ENCODE measurements around the gene WBP11. TPM values are rescaled to one million over a fixed set of nuclear protein-coding genes. Genes with fewer than 3 reads are reported as not detected.

WBP11 gene
- total and polyA plus RNA-seq, 2 of the 13 experiments (the other 11 are each of a cell fraction or from before 2014, with no cell fraction given), result 7.6 to 31.0 TPM

DNA sequence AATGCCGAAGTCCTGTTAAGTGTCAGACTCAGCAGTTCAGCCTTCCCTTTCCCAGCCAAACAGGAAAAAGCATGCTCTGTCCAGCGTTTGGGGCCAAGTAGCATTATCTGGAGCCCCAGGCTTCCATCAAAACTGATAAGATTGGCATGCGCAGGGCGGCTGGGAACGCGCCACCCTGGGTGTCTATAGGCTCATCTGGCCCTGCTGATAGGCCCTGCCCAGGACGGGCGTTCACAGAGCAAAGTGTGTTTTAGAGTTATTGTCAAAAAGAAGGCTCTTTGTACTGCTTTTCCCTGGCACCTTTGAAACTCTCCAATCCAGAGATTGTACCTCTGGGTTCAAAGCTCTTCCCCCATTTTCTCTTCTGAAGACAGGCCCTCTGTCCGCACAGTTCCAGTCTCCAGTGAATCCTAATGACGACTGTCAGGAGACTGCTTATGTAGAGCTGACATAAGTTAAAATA lies 40.2 kb upstream of the WBP11 start, which contains the start of gene ART4 (continued):
- TF ChIP-seq PPARG (CRISPR knock-in tag; conservative IDR thresholded peaks at IDR 0.05) (0 out of 2 replicates have a peak, but pooled peaks have one; percentile 40), ZNF20 (CRISPR knock-in tag; IDR thresholded peaks at IDR 0.05) (no peak)
- TF ChIP-seq, protein P1, sequence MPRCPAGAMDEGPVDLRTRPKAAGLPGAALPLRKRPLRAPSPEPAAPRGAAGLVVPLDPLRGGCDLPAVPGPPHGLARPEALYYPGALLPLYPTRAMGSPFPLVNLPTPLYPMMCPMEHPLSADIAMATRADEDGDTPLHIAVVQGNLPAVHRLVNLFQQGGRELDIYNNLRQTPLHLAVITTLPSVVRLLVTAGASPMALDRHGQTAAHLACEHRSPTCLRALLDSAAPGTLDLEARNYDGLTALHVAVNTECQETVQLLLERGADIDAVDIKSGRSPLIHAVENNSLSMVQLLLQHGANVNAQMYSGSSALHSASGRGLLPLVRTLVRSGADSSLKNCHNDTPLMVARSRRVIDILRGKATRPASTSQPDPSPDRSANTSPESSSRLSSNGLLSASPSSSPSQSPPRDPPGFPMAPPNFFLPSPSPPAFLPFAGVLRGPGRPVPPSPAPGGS (CRISPR knock-in tag; IDR thresholded peaks at IDR 0.05), result no peak

DNA sequence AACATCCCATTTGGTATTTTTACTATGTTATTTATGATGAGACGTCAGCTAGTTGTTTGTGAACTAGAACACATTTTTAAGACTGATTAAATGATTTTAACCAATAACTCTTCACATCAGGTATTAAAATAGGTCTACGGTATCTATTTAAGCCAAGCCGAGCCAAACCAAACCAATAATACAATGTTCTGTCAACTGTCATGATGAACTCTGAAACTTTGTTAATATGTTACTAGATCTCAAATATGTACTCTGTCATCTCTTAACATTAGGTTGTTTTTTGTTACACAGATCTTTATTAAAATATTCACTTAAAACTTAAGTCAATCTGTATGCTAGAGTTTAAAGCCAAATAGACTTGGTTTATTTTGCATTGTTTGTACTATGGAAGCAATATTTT lies 39.0 kb upstream of the WBP11 start:
- peak overlapping the region; percentile 86 for H3K27ac ChIP-seq (ENCODE audit: extremely low read length, insufficient read depth, low read length)
- no TSS peak for BruUV-seq (replicated peaks)
- FAIRE-seq, result peak; percentile 60
- TF ChIP-seq RAD21 (CRISPR knock-in tag; IDR thresholded peaks at IDR 0.05) (no peak), DMAP1 (CRISPR knock-in tag; IDR thresholded peaks at IDR 0.05) (0 out of 2 replicates have a peak, but pooled peaks have one; percentile 4), ZNF329 (CRISPR knock-in tag; IDR thresholded peaks at IDR 0.05; ENCODE audit: low read depth) (no peak), ZFYVE20 (CRISPR knock-in tag; IDR thresholded peaks at IDR 0.05; ENCODE audit: borderline replicate concordance, low read depth) (no peak), ZNF549 (CRISPR knock-in tag; IDR thresholded peaks at IDR 0.05) (no peak), ZNF124 (CRISPR knock-in tag; IDR thresholded peaks at IDR 0.05) (no peak), NR1H2 (CRISPR knock-in tag; IDR thresholded peaks at IDR 0.05; ENCODE audit: borderline replicate concordance, low read depth) (no peak), MTF2 (CRISPR knock-in tag; IDR thresholded peaks at IDR 0.05; ENCODE audit: borderline replicate concordance) (no peak), CHD2 (IDR thresholded peaks at IDR 0.05; ENCODE audit: low read depth, low read length) (no peak)
- TF ChIP-seq, protein P2, sequence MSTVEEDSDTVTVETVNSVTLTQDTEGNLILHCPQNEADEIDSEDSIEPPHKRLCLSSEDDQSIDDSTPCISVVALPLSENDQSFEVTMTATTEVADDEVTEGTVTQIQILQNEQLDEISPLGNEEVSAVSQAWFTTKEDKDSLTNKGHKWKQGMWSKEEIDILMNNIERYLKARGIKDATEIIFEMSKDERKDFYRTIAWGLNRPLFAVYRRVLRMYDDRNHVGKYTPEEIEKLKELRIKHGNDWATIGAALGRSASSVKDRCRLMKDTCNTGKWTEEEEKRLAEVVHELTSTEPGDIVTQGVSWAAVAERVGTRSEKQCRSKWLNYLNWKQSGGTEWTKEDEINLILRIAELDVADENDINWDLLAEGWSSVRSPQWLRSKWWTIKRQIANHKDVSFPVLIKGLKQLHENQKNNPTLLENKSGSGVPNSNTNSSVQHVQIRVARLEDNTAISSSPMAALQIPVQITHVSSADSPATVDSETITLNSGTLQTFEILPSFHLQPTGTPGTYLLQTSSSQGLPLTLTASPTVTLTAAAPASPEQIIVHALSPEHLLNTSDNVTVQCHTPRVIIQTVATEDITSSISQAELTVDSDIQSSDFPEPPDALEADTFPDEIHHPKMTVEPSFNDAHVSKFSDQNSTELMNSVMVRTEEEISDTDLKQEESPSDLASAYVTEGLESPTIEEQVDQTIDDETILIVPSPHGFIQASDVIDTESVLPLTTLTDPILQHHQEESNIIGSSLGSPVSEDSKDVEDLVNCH (CRISPR knock-in tag; IDR thresholded peaks at IDR 0.05), result no peak
- TF ChIP-seq, protein P3, sequence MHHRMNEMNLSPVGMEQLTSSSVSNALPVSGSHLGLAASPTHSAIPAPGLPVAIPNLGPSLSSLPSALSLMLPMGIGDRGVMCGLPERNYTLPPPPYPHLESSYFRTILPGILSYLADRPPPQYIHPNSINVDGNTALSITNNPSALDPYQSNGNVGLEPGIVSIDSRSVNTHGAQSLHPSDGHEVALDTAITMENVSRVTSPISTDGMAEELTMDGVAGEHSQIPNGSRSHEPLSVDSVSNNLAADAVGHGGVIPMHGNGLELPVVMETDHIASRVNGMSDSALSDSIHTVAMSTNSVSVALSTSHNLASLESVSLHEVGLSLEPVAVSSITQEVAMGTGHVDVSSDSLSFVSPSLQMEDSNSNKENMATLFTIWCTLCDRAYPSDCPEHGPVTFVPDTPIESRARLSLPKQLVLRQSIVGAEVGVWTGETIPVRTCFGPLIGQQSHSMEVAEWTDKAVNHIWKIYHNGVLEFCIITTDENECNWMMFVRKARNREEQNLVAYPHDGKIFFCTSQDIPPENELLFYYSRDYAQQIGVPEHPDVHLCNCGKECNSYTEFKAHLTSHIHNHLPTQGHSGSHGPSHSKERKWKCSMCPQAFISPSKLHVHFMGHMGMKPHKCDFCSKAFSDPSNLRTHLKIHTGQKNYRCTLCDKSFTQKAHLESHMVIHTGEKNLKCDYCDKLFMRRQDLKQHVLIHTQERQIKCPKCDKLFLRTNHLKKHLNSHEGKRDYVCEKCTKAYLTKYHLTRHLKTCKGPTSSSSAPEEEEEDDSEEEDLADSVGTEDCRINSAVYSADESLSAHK (CRISPR knock-in tag; IDR thresholded peaks at IDR 0.05; ENCODE audit: borderline replicate concordance), result no peak
- TF ChIP-seq, protein P4, sequence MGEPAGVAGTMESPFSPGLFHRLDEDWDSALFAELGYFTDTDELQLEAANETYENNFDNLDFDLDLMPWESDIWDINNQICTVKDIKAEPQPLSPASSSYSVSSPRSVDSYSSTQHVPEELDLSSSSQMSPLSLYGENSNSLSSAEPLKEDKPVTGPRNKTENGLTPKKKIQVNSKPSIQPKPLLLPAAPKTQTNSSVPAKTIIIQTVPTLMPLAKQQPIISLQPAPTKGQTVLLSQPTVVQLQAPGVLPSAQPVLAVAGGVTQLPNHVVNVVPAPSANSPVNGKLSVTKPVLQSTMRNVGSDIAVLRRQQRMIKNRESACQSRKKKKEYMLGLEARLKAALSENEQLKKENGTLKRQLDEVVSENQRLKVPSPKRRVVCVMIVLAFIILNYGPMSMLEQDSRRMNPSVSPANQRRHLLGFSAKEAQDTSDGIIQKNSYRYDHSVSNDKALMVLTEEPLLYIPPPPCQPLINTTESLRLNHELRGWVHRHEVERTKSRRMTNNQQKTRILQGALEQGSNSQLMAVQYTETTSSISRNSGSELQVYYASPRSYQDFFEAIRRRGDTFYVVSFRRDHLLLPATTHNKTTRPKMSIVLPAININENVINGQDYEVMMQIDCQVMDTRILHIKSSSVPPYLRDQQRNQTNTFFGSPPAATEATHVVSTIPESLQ (CRISPR knock-in tag; conservative IDR thresholded peaks at IDR 0.05), result no peak

More for the DNA sequence above, 39.0 kb upstream of the WBP11 start:
- Histone ChIP-seq H4K20me1 (ENCODE audit: insufficient read depth, low read length) (no peaks in the 10 kb centered on the region), H3K9me3 (ENCODE audit: low read length) (no peaks in the 10 kb centered on the region), H2AFZ (ENCODE audit: low read length) (no peak overlapping the region), H3K36me3 (replicated peaks in 1 of 2; ENCODE audit: control insufficient read depth in 1 of 2, insufficient read depth in 2 of 2, low read length in 2 of 2) (peaks cover 0 to 16% of the 10 kb centered on the region in 2 experiments; a peak in 2 of 5 replicates), H3K4me3 (replicated peaks in 1 of 3; ENCODE audit: insufficient read depth in 1 of 3, low read depth in 2 of 3, low read length in 3 of 3) (peak overlapping the region; percentile 73 to 86 (median 73)), H3K4me1 (ENCODE audit: insufficient read depth, low read length) (peaks cover 70% of the 10 kb centered on the region), H3K9ac (ENCODE audit: insufficient read depth, low read depth, low read length) (peak overlapping the region; percentile 77), H3K79me2 (ENCODE audit: insufficient read depth, low read length) (peaks cover 33% of the 10 kb centered on the region), H3K27me3 (ENCODE audit: control insufficient read depth in 1 of 2, insufficient read depth in 2 of 2, low read length in 2 of 2) (no peaks in the 10 kb centered on the region; a peak in 1 of 5 replicates), H3K4me2 (ENCODE audit: low read depth, low read length) (peak overlapping the region; percentile 98)
- CTCF ChIA-PET (ENCODE audit: low intra/inter-chr PET ratio, low total read pairs), result interaction anchor here (0.7 kb wide), 1 partner anchor 153 kb away, joined by 3 read pairs; no protein-coding TSS in a partner anchor
- in situ Hi-C loops (cut with HindIII; ENCODE audit: extremely low pct_ligation_motif_present, low pct_unique_long_range_greater_than_20kb), result loop anchor here (5.0 kb wide), 1 partner anchor 155 kb away; no protein-coding TSS in a partner anchor
- ATAC-seq (peak; percentile 58), DNase-seq (ENCODE audit: low spot score) (peak; percentile 36)
- intact Hi-C loops (cut with micrococcal nuclease; ENCODE audit: unreplicated experiment), result loop anchor here (2.0 kb wide), 2 partner anchors 40 to 72 kb away; partner anchors contain the start of genes C12orf60 and WBP11
- POLR2A ChIA-PET, result interaction anchor here (1.7 kb wide), 1 partner anchor 39 kb away, joined by 16 read pairs; the partner anchor contains the start of genes C12orf60 and WBP11
- 2% methylated on average over 3 of the region's 3 CpGs for WGBS (ENCODE audit: low lambda C conversion rate)
